GM12878 (cell line): ENCODE data around the gene CACNG8.

Experiments used
- BACH1 ChIP-seq: fragments of 450-650 bp; IDR thresholded peaks from 2 replicates; pipeline ENCODE4 v1.6.1; 2017; ENCODE audit warnings: mild to moderate bottlenecking, borderline replicate concordance
- CEBPB ChIP-seq, 2 experiments: fragments of 150-350 bp in 1 of 2; IDR thresholded peaks; 2 replicates each; pipeline ENCODE4 v1.6.1; 2012 to 2014; ENCODE audit warnings: low read depth in 2 of 2, low read length in 2 of 2, borderline replicate concordance in 1 of 2, inconsistent platforms in 1 of 2
- CTCF ChIP-seq, 3 experiments: IDR thresholded peaks in 2 of 3; conservative IDR thresholded peaks in 1 of 3; 2 replicates each; pipeline ENCODE4 v1.5.1; 2011; ENCODE audit warnings: low read depth in 3 of 3, low read length in 3 of 3, mild to moderate bottlenecking in 3 of 3, control low read depth in 2 of 3, moderate library complexity in 2 of 3, inconsistent platforms in 1 of 3, mixed read lengths in 1 of 3; ENCODE audit not compliant: control insufficient read depth in 2 of 3, insufficient read depth in 1 of 3; ENCODE audit errors: extremely low read depth in 1 of 3
- EP300 ChIP-seq, 2 experiments: fragments of 150-350 bp in 1 of 2; IDR thresholded peaks; 2 replicates each; pipeline ENCODE4 v1.6.1; 2011 to 2012; ENCODE audit warnings: low read depth in 2 of 2, low read length in 2 of 2, borderline replicate concordance in 1 of 2, improper control_type of control experiment in 1 of 2, inconsistent platforms in 1 of 2; ENCODE audit not compliant: control insufficient read depth in 1 of 2
- PML ChIP-seq: IDR thresholded peaks from 2 replicates; pipeline ENCODE4 v1.6.1; 2012; ENCODE audit warnings: low read length, inconsistent platforms
- POLR2A ChIP-seq: IDR thresholded peaks from 2 replicates; pipeline ENCODE4 v1.6.1; 2011; ENCODE audit warnings: low read depth, mild to moderate bottlenecking, low read length
- POLR2AphosphoS5 ChIP-seq: IDR thresholded peaks from 2 replicates; pipeline ENCODE4 v1.6.1; 2011; ENCODE audit warnings: mild to moderate bottlenecking, low read length, inconsistent platforms
- REST ChIP-seq: IDR thresholded peaks from 2 replicates; pipeline ENCODE4 v1.6.1; 2012; ENCODE audit warnings: mild to moderate bottlenecking, low read depth, low read length
- TAF1 ChIP-seq: IDR thresholded peaks from 2 replicates; pipeline ENCODE4 v1.6.1; 2011; ENCODE audit warnings: mild to moderate bottlenecking, low read depth, low read length, borderline replicate concordance
- ZBTB11 ChIP-seq: fragments of 450-650 bp; formaldehyde crosslinking; IDR thresholded peaks from 2 replicates; pipeline ENCODE4 v1.5.0; 2022; ENCODE audit warnings: mild to moderate bottlenecking, missing genetic modification characterization

- TF ChIP-seq CEBPB (IDR thresholded peaks at IDR 0.05; ENCODE audit: borderline replicate concordance in 1 of 2, low read depth in 2 of 2, low read length in 2 of 2) (no peak), REST (no peak), POLR2AphosphoS5 (no peak), PML (no peak), ZBTB11 (CRISPR knock-in tag) (no peak), BACH1 (no peak), EP300 (IDR thresholded peaks at IDR 0.05; ENCODE audit: borderline replicate concordance in 1 of 2, control insufficient read depth in 1 of 2, low read depth in 2 of 2, low read length in 2 of 2) (no peak), TAF1 (no peak), POLR2A (no peak), CTCF (IDR thresholded peaks at IDR 0.05 in 2 of 3, conservative IDR thresholded peaks at IDR 0.05 in 1 of 3; ENCODE audit: control insufficient read depth in 2 of 3, extremely low read depth in 1 of 3, insufficient read depth in 1 of 3, low read depth in 3 of 3, low read length in 3 of 3) (no peak)
These were observed 9.4 kb upstream of the CACNG8 start for GRCh38 chr19:53953383-53953782.
